GM19043 (cell line): ENCODE results near the gene TACC2.
"Not testable (repeated sequence)": the region's sequence is repeated elsewhere in the genome, so short reads cannot be mapped to it uniquely, and the experiment has no call there.

ENCODE experiments used
- ATAC-seq: cut with Tn5 transposase; IDR thresholded peaks from one replicate; pipeline ENCODE4 v1.9.1; 2021; ENCODE audit warnings: low read depth; ENCODE audit not compliant: unreplicated experiment

Gene TACC2

GRCh38 chr10:122084286-122085041 lies 95.5 kb downstream of the TACC2 start:
- ATAC-seq: no peak

- no peak for ATAC-seq
Observed at GRCh38 chr10:122085423-122085911, 96.5 kb downstream of the TACC2 start.

- ATAC-seq: no peak
Observed at GRCh38 chr10:122086416-122087240, 97.7 kb downstream of the TACC2 start.

- no peak for ATAC-seq
Observed at GRCh38 chr10:122087436-122087835, 98.5 kb downstream of the TACC2 start.

- ATAC-seq: no peak
Observed at GRCh38 chr10:122089311-122090017, 100.5 kb downstream of the TACC2 start.

- ATAC-seq: no peak
Observed at GRCh38 chr10:122091722-122092121, 102.8 kb downstream of the TACC2 start.

- ATAC-seq: no peak
Observed at GRCh38 chr10:122093076-122093475, 104.1 kb downstream of the TACC2 start.

- ATAC-seq: not testable (repeated sequence)
Observed at GRCh38 chr10:122096181-122096580, 107.2 kb downstream of the TACC2 start.

GRCh38 chr10:122096705-122097104 lies 107.7 kb downstream of the TACC2 start:
- no peak for ATAC-seq

GRCh38 chr10:122097935-122098334 lies 109.0 kb downstream of the TACC2 start:
- ATAC-seq: no peak

- ATAC-seq: no peak
Observed at GRCh38 chr10:122098924-122099323, 110.0 kb downstream of the TACC2 start.

- ATAC-seq: no peak
Observed at GRCh38 chr10:122099562-122099961, 110.6 kb downstream of the TACC2 start.

- ATAC-seq: no peak
Observed at GRCh38 chr10:122102146-122102868, 113.3 kb downstream of the TACC2 start.

- ATAC-seq: no peak
Observed at GRCh38 chr10:122102869-122103525, 114.0 kb downstream of the TACC2 start.

GRCh38 chr10:122103592-122103991 lies 114.6 kb downstream of the TACC2 start:
- ATAC-seq: no peak

- ATAC-seq: not testable (repeated sequence)
Observed at GRCh38 chr10:122108786-122109185, 119.8 kb downstream of the TACC2 start.

- ATAC-seq: peak; percentile 64
Observed at GRCh38 chr10:122112021-122112616, 123.2 kb downstream of the TACC2 start.

- no peak for ATAC-seq
Observed at GRCh38 chr10:122112625-122113160, 123.7 kb downstream of the TACC2 start.
